ENCODE measurements around the gene F10.

- no peak for TF ChIP-seq CTCF (IDR thresholded peaks at IDR 0.05)
- TF ChIP-seq REST (IDR thresholded peaks at IDR 0.05; ENCODE audit: insufficient read depth in 1 of 2, low read depth in 2 of 2, low read length in 1 of 2) = no peak
- no peak for TF ChIP-seq POLR2AphosphoS5 (IDR thresholded peaks at IDR 0.05; ENCODE audit: low read depth, low read length)
- TF ChIP-seq TCF7L2 (IDR thresholded peaks at IDR 0.05; ENCODE audit: low read depth, low read length) = no peak
- TF ChIP-seq SIN3A (IDR thresholded peaks at IDR 0.05; ENCODE audit: borderline replicate concordance, insufficient read depth, low read depth, low read length) = no peak
These were observed 26.4 kb downstream of the F10 start for GRCh38 chr13:113148940-113149503.

Measured in Panc1 (cell line).